HEK293 (cell line): Measurements from ENCODE around the gene BORCS5.

Source experiments
- CTCF ChIA-PET: fragments of 350-600 bp; formaldehyde crosslinking; extraction: SDS; loops from one replicate; lab custom pipeline; 2021; ENCODE audit warnings: antibody characterized with exemption; lab: Yijun Ruan, JAX
- POLR2A ChIA-PET: fragments of 300-600 bp; formaldehyde crosslinking; extraction: SDS; loops from one replicate; lab custom pipeline; 2020; ENCODE audit warnings: antibody characterized with exemption, inconsistent platforms; lab: Yijun Ruan, JAX
- H3K27ac ChIP-seq: fragments of 200-500 bp; sonication (Bioruptor generic); 2 replicates; pipeline ENCODE4 v1.5.1; 2014; ENCODE audit warnings: low read depth, low read length, control low read depth, inconsistent platforms; ENCODE audit errors: extremely low read depth
- H3K36me3 ChIP-seq, 2 experiments: fragments of 200-500 bp in 1 of 2; sonication (Bioruptor generic) in 1 of 2; 1 replicate in 1 of 2; 2 replicates in 1 of 2; pipeline ENCODE4 v1.5.1; 2014 to 2017; ENCODE audit warnings: inconsistent platforms in 2 of 2, low read length in 2 of 2; ENCODE audit not compliant: control insufficient read depth in 2 of 2, insufficient read depth in 1 of 2
- H3K4me1 ChIP-seq: fragments of 200-500 bp; sonication (Bioruptor generic); 2 replicates; pipeline ENCODE4 v1.5.1; 2014; ENCODE audit warnings: mild to moderate bottlenecking, low read length, inconsistent platforms; ENCODE audit not compliant: control insufficient read depth, insufficient read depth
- H3K4me3 ChIP-seq: 2 replicates; pipeline ENCODE4 v1.5.1; 2011; ENCODE audit warnings: low read depth, mild to moderate bottlenecking, control low read depth, low read length, moderate library complexity
- H3K9me3 ChIP-seq: fragments of 200-500 bp; sonication (Bioruptor generic); 2 replicates; pipeline ENCODE4 v1.5.1; 2014; ENCODE audit warnings: low read depth, low read length, inconsistent platforms; ENCODE audit not compliant: control insufficient read depth, insufficient read depth
- EGR2 ChIP-seq: fragments of 450-650 bp; formaldehyde crosslinking; IDR thresholded peaks from 2 replicates; pipeline ENCODE4 v1.5.1; 2016; ENCODE audit warnings: low read depth, missing biosample characterization, missing genetic modification characterization
- GLIS1 ChIP-seq: fragments of 450-650 bp; formaldehyde crosslinking; IDR thresholded peaks from 2 replicates; pipeline ENCODE4 v1.5.1; 2016; ENCODE audit warnings: missing biosample characterization, missing genetic modification characterization
- HIC1 ChIP-seq: fragments of 450-650 bp; formaldehyde crosslinking; IDR thresholded peaks from 2 replicates; pipeline ENCODE4 v1.5.1; 2016; ENCODE audit warnings: missing biosample characterization, missing genetic modification characterization
- HOXD13 ChIP-seq: sonication (generic); formaldehyde crosslinking; IDR thresholded peaks from 2 replicates; pipeline ENCODE4 v1.8.0; 2022; ENCODE audit warnings: missing genetic modification reagents, borderline replicate concordance
- IKZF3 ChIP-seq: fragments of 450-650 bp; IDR thresholded peaks from 2 replicates; pipeline ENCODE4 v1.5.0; 2018; ENCODE audit warnings: missing biosample characterization, mild to moderate bottlenecking, missing genetic modification characterization, moderate library complexity
- KLF10 ChIP-seq: fragments of 450-650 bp; IDR thresholded peaks from 2 replicates; pipeline ENCODE4 v1.5.1; 2018; ENCODE audit warnings: missing biosample characterization, mild to moderate bottlenecking, missing genetic modification characterization
- KLF16 ChIP-seq: fragments of 450-650 bp; formaldehyde crosslinking; IDR thresholded peaks from 2 replicates; pipeline ENCODE4 v1.5.1; 2017; ENCODE audit warnings: missing biosample characterization, missing genetic modification characterization
- REPIN1 ChIP-seq: fragments of 450-650 bp; formaldehyde crosslinking; IDR thresholded peaks from 2 replicates; pipeline ENCODE4 v1.5.1; 2017; ENCODE audit warnings: missing biosample characterization, missing genetic modification characterization, low read depth
- ZBTB17 ChIP-seq: fragments of 450-650 bp; formaldehyde crosslinking; IDR thresholded peaks from 2 replicates; pipeline ENCODE4 v1.5.1; 2016; ENCODE audit warnings: missing biosample characterization, missing genetic modification characterization
- ZBTB44 ChIP-seq: fragments of 450-650 bp; IDR thresholded peaks from 2 replicates; pipeline ENCODE4 v1.5.1; 2018; ENCODE audit warnings: missing biosample characterization, mild to moderate bottlenecking, missing genetic modification characterization
- ZEB2 ChIP-seq: fragments of 450-650 bp; formaldehyde crosslinking; IDR thresholded peaks from 2 replicates; pipeline ENCODE4 v1.5.1; 2016; ENCODE audit warnings: missing biosample characterization, missing genetic modification characterization
- ZNF292 ChIP-seq: fragments of 450-650 bp; formaldehyde crosslinking; IDR thresholded peaks from 2 replicates; pipeline ENCODE4 v1.5.1; 2016; ENCODE audit warnings: low read depth, missing biosample characterization, missing genetic modification characterization, borderline replicate concordance
- ZNF341 ChIP-seq: fragments of 450-650 bp; formaldehyde crosslinking; IDR thresholded peaks from 2 replicates; pipeline ENCODE4; 2016; ENCODE audit warnings: low read depth, missing biosample characterization, missing genetic modification characterization
- ZNF366 ChIP-seq: fragments of 450-650 bp; formaldehyde crosslinking; conservative IDR thresholded peaks from 2 replicates; pipeline ENCODE4 v1.5.1; 2016; ENCODE audit warnings: missing biosample characterization, missing genetic modification characterization
- ZNF394 ChIP-seq: fragments of 450-650 bp; formaldehyde crosslinking; IDR thresholded peaks from 2 replicates; pipeline ENCODE4 v1.5.1; 2016; ENCODE audit warnings: missing biosample characterization, missing genetic modification characterization, mild to moderate bottlenecking, moderate library complexity, borderline replicate concordance
- ZNF404 ChIP-seq: fragments of 450-650 bp; formaldehyde crosslinking; IDR thresholded peaks from 2 replicates; pipeline ENCODE4 v1.5.1; 2017; ENCODE audit warnings: missing biosample characterization, missing genetic modification characterization
- ZNF423 ChIP-seq: fragments of 450-650 bp; formaldehyde crosslinking; IDR thresholded peaks from 2 replicates; pipeline ENCODE4 v1.5.1; 2016; ENCODE audit warnings: missing biosample characterization, missing genetic modification characterization
- ZNF558 ChIP-seq: fragments of 450-650 bp; formaldehyde crosslinking; IDR thresholded peaks from 2 replicates; pipeline ENCODE4 v1.5.1; 2016; ENCODE audit warnings: missing biosample characterization, missing genetic modification characterization
- ZNF654 ChIP-seq: fragments of 450-650 bp; formaldehyde crosslinking; IDR thresholded peaks from 2 replicates; pipeline ENCODE4 v1.5.1; 2016; ENCODE audit warnings: low read depth, missing biosample characterization, missing genetic modification characterization
- ZNF76 ChIP-seq: fragments of 450-650 bp; formaldehyde crosslinking; IDR thresholded peaks from 2 replicates; pipeline ENCODE4; 2016; ENCODE audit warnings: low read depth, missing biosample characterization, missing genetic modification characterization, borderline replicate concordance
- ZNF777 ChIP-seq: fragments of 450-650 bp; formaldehyde crosslinking; IDR thresholded peaks from 2 replicates; pipeline ENCODE4 v1.5.1; 2017; ENCODE audit warnings: missing biosample characterization, missing genetic modification characterization, borderline replicate concordance
- ZSCAN23 ChIP-seq: fragments of 450-650 bp; formaldehyde crosslinking; IDR thresholded peaks from 2 replicates; pipeline ENCODE4 v1.5.1; 2016; ENCODE audit warnings: missing biosample characterization, missing genetic modification characterization
- ZSCAN30 ChIP-seq: fragments of 450-650 bp; IDR thresholded peaks from 2 replicates; pipeline ENCODE4 v1.5.1; 2018; ENCODE audit warnings: missing biosample characterization, mild to moderate bottlenecking, missing genetic modification characterization, moderate library complexity
- TF ChIP-seq, protein P1 (sequence below): fragments of 450-650 bp; IDR thresholded peaks from 2 replicates; pipeline ENCODE4 v1.5.1; 2018; ENCODE audit warnings: missing biosample characterization, missing genetic modification characterization
- TF ChIP-seq, protein P2 (sequence below): fragments of 450-650 bp; formaldehyde crosslinking; IDR thresholded peaks from 2 replicates; pipeline ENCODE4 v1.5.1; 2017; ENCODE audit warnings: missing biosample characterization, missing genetic modification characterization
- TF ChIP-seq, protein P3 (sequence below): fragments of 450-650 bp; formaldehyde crosslinking; IDR thresholded peaks from 2 replicates; pipeline ENCODE4 v1.5.1; 2016; ENCODE audit warnings: missing biosample characterization, missing genetic modification characterization

Gene BORCS5

DNA sequence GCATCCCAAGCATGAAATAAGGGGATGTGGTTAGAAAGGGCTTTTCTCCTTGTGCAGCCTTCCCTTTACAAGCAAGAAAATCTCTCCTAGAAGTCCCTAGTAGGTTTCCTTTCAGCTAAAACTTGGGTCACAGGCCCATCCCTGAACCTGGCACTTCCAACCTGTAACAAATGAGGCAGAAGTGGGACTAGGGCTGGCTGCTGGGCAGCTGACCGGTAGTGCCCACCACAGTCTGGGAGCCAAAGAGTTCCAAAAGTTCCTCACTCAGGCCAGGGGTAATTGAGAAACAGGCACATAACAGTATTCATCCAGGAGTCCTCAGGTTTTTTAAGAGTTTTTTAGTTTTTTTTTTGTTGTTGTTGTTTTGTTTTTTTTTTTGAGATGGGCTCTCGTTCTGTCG lies 30.6 kb upstream of the BORCS5 start:
- no peak overlapping the region for H3K27ac ChIP-seq
- H3K4me1 ChIP-seq, result peaks cover 2% of the 10 kb centered on the region; the same call in 1 of the 2 replicates
- ChIA-PET POLR2A (interaction anchor here (0.6 kb wide), 1 partner anchor 493 kb away, joined by 3 read pairs; no protein-coding TSS in a partner anchor), CTCF (interaction anchor here (0.5 to 5.4 kb wide), 9 partner anchors 9 to 752 kb away, joined by 3 to 40 read pairs (median 5); partner anchors contain the start of gene MANSC1)
- no peak for TF ChIP-seq ZNF404 (tag by site-specific recombination)
- TF ChIP-seq HOXD13, result no peak
- TF ChIP-seq ZNF76, result no peak
- no peak for TF ChIP-seq HIC1 (tag by site-specific recombination)
- no peak for TF ChIP-seq GLIS1 (tag by site-specific recombination)
- TF ChIP-seq ZNF777 (tag by site-specific recombination), result no peak
- TF ChIP-seq, protein P1, sequence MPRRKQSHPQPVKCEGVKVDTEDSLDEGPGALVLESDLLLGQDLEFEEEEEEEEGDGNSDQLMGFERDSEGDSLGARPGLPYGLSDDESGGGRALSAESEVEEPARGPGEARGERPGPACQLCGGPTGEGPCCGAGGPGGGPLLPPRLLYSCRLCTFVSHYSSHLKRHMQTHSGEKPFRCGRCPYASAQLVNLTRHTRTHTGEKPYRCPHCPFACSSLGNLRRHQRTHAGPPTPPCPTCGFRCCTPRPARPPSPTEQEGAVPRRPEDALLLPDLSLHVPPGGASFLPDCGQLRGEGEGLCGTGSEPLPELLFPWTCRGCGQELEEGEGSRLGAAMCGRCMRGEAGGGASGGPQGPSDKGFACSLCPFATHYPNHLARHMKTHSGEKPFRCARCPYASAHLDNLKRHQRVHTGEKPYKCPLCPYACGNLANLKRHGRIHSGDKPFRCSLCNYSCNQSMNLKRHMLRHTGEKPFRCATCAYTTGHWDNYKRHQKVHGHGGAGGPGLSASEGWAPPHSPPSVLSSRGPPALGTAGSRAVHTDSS (tag by site-specific recombination), result no peak
- H3K9me3 ChIP-seq, result no peaks in the 10 kb centered on the region
- H3K36me3 ChIP-seq, result no peaks in the 10 kb centered on the region; a peak in 1 of 3 replicates
- H3K4me3 ChIP-seq, result no peak overlapping the region

DNA sequence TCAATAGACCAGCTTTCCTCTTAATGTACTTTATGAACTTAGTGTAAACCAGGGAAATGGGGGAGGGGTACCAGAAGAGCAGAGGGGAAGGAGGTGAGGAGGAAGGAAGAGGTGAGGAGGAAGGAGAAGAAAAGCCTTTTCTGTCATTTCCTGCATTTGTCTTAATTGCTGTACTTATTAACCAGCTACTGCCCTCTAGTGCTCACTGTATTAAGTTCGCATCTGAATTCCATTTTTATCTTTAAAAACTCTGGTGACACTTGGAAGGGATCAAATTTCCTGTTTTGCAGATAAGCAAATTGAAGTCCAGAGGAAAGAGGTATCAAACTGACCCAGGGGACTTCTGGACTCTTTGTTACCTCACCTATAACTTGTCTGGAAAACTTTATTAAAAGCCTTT lies 29.1 kb upstream of the BORCS5 start:
- no peak overlapping the region for H3K4me3 ChIP-seq
- no peaks in the 10 kb centered on the region; a peak in 1 of 3 replicates for H3K36me3 ChIP-seq
- H3K27ac ChIP-seq, result no peak overlapping the region
- ChIA-PET CTCF (interaction anchor here (0.6 to 5.4 kb wide), 36 partner anchors 8 to 1087 kb away, joined by 3 to 40 read pairs (median 4); partner anchors contain the start of gene MANSC1), POLR2A (interaction anchor here (2.3 kb wide), 1 partner anchor 61 kb away, joined by 12 read pairs; the partner anchor contains the start of gene LRP6)
- H3K9me3 ChIP-seq, result no peaks in the 10 kb centered on the region
- H3K4me1 ChIP-seq, result peaks cover 2% of the 10 kb centered on the region; the same call in 1 of the 2 replicates
- TF ChIP-seq, protein P2, sequence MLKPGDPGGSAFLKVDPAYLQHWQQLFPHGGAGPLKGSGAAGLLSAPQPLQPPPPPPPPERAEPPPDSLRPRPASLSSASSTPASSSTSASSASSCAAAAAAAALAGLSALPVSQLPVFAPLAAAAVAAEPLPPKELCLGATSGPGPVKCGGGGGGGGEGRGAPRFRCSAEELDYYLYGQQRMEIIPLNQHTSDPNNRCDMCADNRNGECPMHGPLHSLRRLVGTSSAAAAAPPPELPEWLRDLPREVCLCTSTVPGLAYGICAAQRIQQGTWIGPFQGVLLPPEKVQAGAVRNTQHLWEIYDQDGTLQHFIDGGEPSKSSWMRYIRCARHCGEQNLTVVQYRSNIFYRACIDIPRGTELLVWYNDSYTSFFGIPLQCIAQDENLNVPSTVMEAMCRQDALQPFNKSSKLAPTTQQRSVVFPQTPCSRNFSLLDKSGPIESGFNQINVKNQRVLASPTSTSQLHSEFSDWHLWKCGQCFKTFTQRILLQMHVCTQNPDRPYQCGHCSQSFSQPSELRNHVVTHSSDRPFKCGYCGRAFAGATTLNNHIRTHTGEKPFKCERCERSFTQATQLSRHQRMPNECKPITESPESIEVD (tag by site-specific recombination), result peak; percentile 36; the same call in 1 of the 2 replicates
- TF ChIP-seq ZNF423 (tag by site-specific recombination) (no peak), ZNF654 (tag by site-specific recombination) (peak; percentile 88), IKZF3 (peak; percentile 38), KLF16 (tag by site-specific recombination) (0 out of 2 replicates have a peak, but pooled peaks have one; percentile 29), REPIN1 (tag by site-specific recombination) (no peak), ZSCAN23 (no peak), ZBTB17 (tag by site-specific recombination) (0 out of 2 replicates have a peak, but pooled peaks have one; percentile 43), EGR2 (tag by site-specific recombination) (no peak), ZNF366 (peak; percentile 71), ZNF341 (tag by site-specific recombination) (peak; percentile 82), KLF10 (0 out of 2 replicates have a peak, but pooled peaks have one; percentile 18), ZEB2 (tag by site-specific recombination) (0 out of 2 replicates have a peak, but pooled peaks have one; percentile 42), ZNF558 (0 out of 2 replicates have a peak, but pooled peaks have one; percentile 43), ZNF292 (tag by site-specific recombination) (no peak), ZNF394 (tag by site-specific recombination) (0 out of 2 replicates have a peak, but pooled peaks have one; percentile 20), ZSCAN30 (tag by site-specific recombination) (peak; percentile 76; the same call in 1 of the 2 replicates), ZBTB44 (tag by site-specific recombination) (0 out of 2 replicates have a peak, but pooled peaks have one; percentile 31)
- TF ChIP-seq, protein P3, sequence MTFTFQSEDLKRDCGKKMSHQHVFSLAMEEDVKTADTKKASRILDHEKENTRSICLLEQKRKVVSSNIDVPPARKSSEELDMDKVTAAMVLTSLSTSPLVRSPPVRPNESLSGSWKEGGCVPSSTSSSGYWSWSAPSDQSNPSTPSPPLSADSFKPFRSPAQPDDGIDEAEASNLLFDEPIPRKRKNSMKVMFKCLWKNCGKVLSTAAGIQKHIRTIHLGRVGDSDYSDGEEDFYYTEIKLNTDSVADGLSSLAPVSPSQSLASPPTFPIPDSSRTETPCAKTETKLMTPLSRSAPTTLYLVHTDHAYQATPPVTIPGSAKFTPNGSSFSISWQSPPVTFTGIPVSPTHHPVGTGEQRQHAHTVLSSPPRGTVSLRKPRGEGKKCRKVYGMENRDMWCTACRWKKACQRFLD (tag by site-specific recombination), result no peak
